Astrocyte (in vitro differentiated cells and primary cell): Measurements from ENCODE around the gene CENPT.

Experiments
- EZH2 ChIP-seq: IDR thresholded peaks from 2 replicates; pipeline ENCODE4 v1.6.1; 2012; ENCODE audit warnings: mild to moderate bottlenecking, low read length, inconsistent platforms; ENCODE audit not compliant: insufficient read depth
- TF ChIP-seq, protein P1 (sequence below): IDR thresholded peaks from 2 replicates; pipeline ENCODE4 v1.5.1; 2011; ENCODE audit warnings: low read depth, mild to moderate bottlenecking, inconsistent platforms, low read length, moderate library complexity; ENCODE audit not compliant: insufficient read depth

DNA sequence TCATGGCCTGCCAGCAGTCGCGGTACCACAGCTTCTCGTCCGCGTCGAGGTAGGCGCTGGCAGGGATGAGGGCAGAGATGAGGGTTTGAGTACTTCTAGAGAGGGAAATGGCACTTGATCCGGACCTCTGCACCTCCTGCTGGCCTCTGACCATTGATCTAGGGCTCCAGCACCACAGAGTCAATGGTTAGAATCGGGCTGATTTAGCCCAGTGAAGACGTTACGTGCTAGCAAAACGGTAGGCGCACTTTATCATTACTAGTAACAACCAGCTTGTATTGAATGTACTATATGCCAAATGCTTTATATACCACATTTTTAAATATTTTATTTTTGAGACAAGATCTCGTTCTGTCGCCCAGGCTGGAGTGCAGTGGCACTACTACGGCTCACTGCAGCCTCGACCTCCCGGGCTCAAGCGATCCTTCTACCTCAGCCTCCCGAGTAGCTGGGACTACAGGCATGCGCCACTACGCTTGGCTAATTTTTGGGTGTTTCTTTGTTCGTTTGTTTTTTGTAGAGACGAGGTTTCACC, 40.3 kb downstream of the CENPT start:
- TF ChIP-seq, protein P1, sequence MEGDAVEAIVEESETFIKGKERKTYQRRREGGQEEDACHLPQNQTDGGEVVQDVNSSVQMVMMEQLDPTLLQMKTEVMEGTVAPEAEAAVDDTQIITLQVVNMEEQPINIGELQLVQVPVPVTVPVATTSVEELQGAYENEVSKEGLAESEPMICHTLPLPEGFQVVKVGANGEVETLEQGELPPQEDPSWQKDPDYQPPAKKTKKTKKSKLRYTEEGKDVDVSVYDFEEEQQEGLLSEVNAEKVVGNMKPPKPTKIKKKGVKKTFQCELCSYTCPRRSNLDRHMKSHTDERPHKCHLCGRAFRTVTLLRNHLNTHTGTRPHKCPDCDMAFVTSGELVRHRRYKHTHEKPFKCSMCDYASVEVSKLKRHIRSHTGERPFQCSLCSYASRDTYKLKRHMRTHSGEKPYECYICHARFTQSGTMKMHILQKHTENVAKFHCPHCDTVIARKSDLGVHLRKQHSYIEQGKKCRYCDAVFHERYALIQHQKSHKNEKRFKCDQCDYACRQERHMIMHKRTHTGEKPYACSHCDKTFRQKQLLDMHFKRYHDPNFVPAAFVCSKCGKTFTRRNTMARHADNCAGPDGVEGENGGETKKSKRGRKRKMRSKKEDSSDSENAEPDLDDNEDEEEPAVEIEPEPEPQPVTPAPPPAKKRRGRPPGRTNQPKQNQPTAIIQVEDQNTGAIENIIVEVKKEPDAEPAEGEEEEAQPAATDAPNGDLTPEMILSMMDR: no peak
- no peak for TF ChIP-seq EZH2
